Measurements from ENCODE around the gene PHC3. TPM values are rescaled to one million over a fixed set of nuclear protein-coding genes. Genes with fewer than 3 reads are reported as not detected.

Gene PHC3
- total RNA-seq, 1 donor from 2014 or later, result 13.7 TPM

- DNase-seq (ENCODE audit: low read depth) (no peak), FAIRE-seq (no peak)
- Histone ChIP-seq H3K27me3 (ENCODE audit: control insufficient read depth, insufficient read depth, low read length) (no peaks in the 10 kb centered on the region), H3K36me3 (ENCODE audit: control insufficient read depth, insufficient read depth, low read length) (peaks cover 3% of the 10 kb centered on the region), H3K4me3 (ENCODE audit: low read depth, low read length) (no peak overlapping the region)
- TF ChIP-seq CTCF (IDR thresholded peaks at IDR 0.05; ENCODE audit: insufficient read depth, low read length, severe bottlenecking), result no peak
Measured at GRCh38 chr3:170111147-170111771, 70.3 kb downstream of the PHC3 start.

- FAIRE-seq, result no peak
- H3K27me3 ChIP-seq (ENCODE audit: control insufficient read depth, insufficient read depth, low read length), result no peaks in the 10 kb centered on the region
- H3K4me3 ChIP-seq (ENCODE audit: low read depth, low read length), result no peak overlapping the region
- no peak for DNase-seq (ENCODE audit: low read depth)
- H3K36me3 ChIP-seq (ENCODE audit: control insufficient read depth, insufficient read depth, low read length), result peaks cover 2% of the 10 kb centered on the region
- no peak for TF ChIP-seq CTCF (IDR thresholded peaks at IDR 0.05; ENCODE audit: insufficient read depth, low read length, severe bottlenecking)
Measured at GRCh38 chr3:170109579-170110293, 71.8 kb downstream of the PHC3 start.

- no peak overlapping the region for H3K4me3 ChIP-seq (ENCODE audit: low read depth, low read length)
- H3K36me3 ChIP-seq (ENCODE audit: control insufficient read depth, insufficient read depth, low read length), result peaks cover 2% of the 10 kb centered on the region
- DNase-seq (ENCODE audit: low read depth) (no peak), FAIRE-seq (no peak)
- TF ChIP-seq CTCF (IDR thresholded peaks at IDR 0.05; ENCODE audit: insufficient read depth, low read length, severe bottlenecking), result no peak
- H3K27me3 ChIP-seq (ENCODE audit: control insufficient read depth, insufficient read depth, low read length), result no peaks in the 10 kb centered on the region
Measured at GRCh38 chr3:170108955-170109354, 72.6 kb downstream of the PHC3 start.

- TF ChIP-seq CTCF (IDR thresholded peaks at IDR 0.05; ENCODE audit: insufficient read depth, low read length, severe bottlenecking), result no peak
Measured at GRCh38 chr3:170107941-170108340, 73.6 kb downstream of the PHC3 start.

GRCh38 chr3:170102431-170102830 lies 79.1 kb downstream of the PHC3 start:
- no peak overlapping the region for H3K4me3 ChIP-seq (ENCODE audit: low read depth, low read length)
- FAIRE-seq, result no peak
- no peaks in the 10 kb centered on the region for H3K27me3 ChIP-seq (ENCODE audit: control insufficient read depth, insufficient read depth, low read length)
- TF ChIP-seq CTCF (IDR thresholded peaks at IDR 0.05; ENCODE audit: insufficient read depth, low read length, severe bottlenecking), result no peak
- H3K36me3 ChIP-seq (ENCODE audit: control insufficient read depth, insufficient read depth, low read length), result peaks cover 4% of the 10 kb centered on the region
- DNase-seq (ENCODE audit: low read depth), result no peak

More at GRCh38 chr3:170107941-170108340, 73.6 kb downstream of the PHC3 start:
- DNase-seq (ENCODE audit: low read depth) (no peak), FAIRE-seq (no peak)
- Histone ChIP-seq H3K4me3 (ENCODE audit: low read depth, low read length) (no peak overlapping the region), H3K36me3 (ENCODE audit: control insufficient read depth, insufficient read depth, low read length) (peaks cover under 1% of the 10 kb centered on the region), H3K27me3 (ENCODE audit: control insufficient read depth, insufficient read depth, low read length) (no peaks in the 10 kb centered on the region)

All from bronchial epithelial cell (primary cell).